NCI-H460 (cell line): ENCODE data around the gene ANKMY1. TPM values are rescaled to one million over a fixed set of nuclear protein-coding genes. Genes with fewer than 3 reads are reported as not detected.
"Not testable (repeated sequence)": the region's sequence is repeated elsewhere in the genome, so short reads cannot be mapped to it uniquely, and the experiment has no call there.

ENCODE experiments used
- DNase-seq: peaks from one replicate; pipeline ENCODE4 v3.0.0-alpha.2; 2016; ENCODE audit warnings: low read depth; ENCODE audit errors: extremely low read depth
- total RNA-seq: library from RNA; depleted of rRNA; stranded (reverse); fragments of >200 nt; shearing (Covaris generic); gene quantifications from 2 replicates; pipeline ENCODE4 v1.2.3, GENCODE V29; 2014

ANKMY1 gene
- total RNA-seq, 1 experiment from 2014 or later = 12.6 TPM

GRCh38 chr2:240569523-240569997 lies 11.8 kb upstream of the ANKMY1 start:
- no peak for DNase-seq

GRCh38 chr2:240568678-240569522 lies 11.1 kb upstream of the ANKMY1 start:
- peak; percentile 56 for DNase-seq

DNA sequence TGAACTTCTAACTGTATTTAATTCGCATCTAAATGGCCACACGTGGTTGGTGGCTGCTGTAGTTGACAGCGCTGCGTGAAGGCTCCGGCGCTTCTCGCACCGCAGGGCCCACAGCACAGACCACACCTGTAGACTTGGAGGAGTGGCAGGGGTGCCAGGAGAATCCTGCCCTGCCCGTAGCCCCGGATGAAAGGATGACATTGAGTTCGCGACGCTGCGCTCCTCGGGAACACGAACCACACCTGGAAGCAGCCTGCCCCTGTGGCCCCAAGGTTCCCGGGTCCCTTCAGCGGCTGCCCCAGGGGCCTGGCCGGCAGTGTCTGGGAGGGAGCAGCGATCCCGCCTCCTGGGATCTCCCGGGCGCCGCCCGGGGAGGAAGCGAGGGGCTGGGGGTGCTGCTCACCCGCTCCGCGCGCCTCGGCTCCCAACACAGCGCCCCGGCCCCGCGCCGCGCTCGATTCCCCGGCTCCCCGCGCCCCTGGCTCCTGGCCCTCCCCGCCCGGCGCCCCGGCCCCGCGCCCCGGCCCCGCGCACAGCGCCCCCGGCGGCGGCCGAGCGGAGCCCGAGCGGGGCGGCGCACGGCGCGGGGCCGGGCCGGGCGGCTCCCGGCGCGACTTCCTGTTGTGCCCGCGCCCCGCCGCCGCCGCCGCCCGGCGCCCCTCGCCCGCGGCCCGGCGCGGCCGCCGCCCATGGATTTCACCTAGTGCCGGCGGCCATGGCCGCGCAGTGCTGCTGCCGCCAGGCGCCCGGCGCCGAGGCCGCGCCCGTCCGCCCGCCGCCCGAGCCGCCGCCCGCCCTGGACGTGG lies 10.3 kb upstream of the ANKMY1 start, which contains the start of gene RNPEPL1:
RNPEPL1 (plus strand) TSS at position 613 of the 806 bp plus-strand sequence; CDS start at position 716, 103 bp downstream.
- DNase-seq = peak; percentile 44

DNA sequence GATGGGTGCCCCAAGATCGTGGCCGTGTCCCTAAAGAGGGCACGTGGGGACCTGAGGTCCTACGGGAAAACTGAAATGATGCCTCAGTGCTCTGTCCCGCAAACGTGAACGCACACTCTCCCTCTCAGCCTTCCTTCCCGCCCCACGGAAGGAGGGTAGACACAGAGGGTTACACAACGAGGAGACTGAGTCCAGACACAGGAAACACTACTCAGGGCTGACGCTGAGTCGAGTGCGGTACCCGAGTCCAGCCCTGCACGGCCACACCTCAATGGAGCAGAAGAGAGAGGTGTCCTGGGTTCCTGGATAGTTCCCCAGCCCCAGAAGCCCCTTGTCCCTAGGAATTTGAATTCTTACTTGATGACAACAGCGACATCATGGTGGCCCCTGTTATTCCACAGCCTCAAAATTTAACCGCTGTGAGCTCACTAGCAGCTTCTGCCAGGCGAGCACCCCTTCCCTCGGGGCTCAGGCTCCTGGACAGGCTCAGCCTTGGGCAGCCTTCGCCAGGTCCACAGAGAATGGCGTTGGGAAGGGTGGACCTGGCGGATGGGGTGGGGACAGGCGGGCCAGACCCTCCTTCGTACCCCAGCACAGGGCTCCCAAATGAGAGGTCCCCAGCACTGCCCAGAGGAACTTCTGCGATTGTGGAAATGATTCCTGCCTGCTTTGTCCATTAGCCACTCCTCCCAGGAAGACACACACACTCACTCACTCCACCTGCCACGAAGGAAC lies 9.5 kb upstream of the ANKMY1 start:
- DNase-seq = no peak

- DNase-seq = peak; percentile 90
Observed at GRCh38 chr2:240566203-240567136, 8.7 kb upstream of the ANKMY1 start.

GRCh38 chr2:240565333-240566202 lies 7.8 kb upstream of the ANKMY1 start:
- peak; percentile 87 for DNase-seq

GRCh38 chr2:240564561-240565332 lies 7.0 kb upstream of the ANKMY1 start:
- peak; percentile 47 for DNase-seq

GRCh38 chr2:240563951-240564560 lies 6.3 kb upstream of the ANKMY1 start:
- DNase-seq = no peak

DNA sequence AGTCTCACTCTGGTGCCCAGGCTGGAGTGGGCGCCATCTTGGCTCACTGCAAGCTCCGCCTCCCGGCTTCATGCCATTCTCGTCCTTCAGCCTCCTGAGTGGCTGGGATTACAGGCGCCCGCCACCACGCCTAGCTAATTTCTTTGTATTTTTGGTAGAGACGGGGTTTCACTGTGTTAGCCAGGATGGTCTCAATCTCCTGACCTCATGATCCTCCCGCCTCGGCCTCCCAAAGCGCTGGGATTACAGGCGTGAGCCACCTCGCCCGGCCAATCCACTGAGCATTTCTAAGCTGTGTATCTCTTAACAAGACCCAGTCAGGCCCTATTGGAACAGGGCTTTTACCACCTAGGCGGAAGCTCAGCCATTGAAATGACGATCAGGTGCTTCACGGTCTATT lies 5.4 kb upstream of the ANKMY1 start:
- DNase-seq = not testable (repeated sequence)

DNA sequence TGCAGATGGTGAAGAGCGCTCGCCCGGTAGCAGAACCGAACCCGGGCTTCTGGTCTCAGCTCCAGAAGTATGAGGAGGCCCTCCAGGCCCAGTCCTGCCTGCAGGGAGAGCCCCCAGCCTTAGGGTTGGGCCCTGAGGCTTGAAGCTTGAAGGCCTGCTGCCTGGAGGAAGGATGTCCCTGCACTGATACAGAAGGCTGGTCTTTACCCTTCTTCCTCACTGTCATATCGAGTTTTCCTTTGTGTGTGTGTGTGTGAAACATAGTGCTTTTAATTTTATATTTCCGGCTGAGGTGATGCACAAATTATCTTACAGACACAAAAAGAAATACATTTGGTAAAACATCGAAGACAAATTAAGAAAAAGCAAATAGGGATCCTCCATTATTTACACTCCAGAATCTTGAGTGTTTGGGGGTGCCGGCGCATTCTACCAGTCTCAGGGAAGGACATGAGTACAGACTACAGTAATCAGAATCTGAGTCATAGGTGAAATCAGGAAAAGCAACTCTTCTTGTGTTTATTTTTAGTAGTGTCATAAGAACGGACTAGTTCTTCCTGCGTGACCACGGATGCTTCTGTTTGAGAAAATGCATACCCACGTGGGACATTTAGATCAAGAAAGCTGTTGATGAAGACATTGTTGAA lies 3.7 kb upstream of the ANKMY1 start:
- peak; percentile 63 for DNase-seq

DNA sequence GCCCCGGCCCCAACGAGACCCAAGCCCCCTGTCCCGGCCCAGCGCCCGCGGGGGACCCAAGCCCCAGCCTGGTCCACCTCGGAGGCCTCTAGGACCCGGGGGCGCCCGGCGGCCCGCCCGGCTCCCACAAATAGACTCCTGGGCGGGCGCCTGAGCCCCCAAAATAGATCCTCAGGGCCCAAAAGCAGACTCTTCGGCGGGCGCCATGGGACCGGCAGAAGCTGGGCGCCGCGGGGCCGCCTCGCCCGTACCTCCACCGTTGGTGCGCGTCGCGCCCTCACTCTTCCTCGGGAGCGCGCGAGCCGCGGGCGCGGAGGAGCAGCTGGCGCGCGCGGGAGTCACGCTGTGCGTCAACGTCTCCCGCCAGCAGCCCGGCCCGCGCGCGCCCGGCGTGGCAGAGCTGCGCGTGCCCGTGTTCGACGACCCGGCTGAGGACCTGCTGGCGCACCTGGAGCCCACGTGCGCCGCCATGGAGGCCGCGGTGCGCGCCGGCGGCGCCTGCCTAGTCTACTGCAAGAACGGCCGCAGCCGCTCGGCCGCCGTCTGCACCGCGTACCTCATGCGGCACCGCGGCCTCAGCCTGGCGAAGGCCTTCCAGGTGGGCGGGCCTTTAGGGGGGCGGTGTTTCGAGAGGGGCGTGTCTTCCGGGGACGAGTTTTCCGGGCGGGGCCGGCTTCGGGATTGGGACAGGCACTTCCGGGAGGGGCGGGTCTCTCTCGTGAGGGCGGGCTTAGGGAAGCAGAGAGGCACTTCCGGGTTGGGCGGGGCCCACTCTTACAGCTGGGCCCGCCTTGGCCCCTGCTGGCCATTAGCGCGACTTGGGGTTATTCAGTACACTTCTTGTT lies 2.9 kb upstream of the ANKMY1 start:
- DNase-seq = peak; percentile 98

DNA sequence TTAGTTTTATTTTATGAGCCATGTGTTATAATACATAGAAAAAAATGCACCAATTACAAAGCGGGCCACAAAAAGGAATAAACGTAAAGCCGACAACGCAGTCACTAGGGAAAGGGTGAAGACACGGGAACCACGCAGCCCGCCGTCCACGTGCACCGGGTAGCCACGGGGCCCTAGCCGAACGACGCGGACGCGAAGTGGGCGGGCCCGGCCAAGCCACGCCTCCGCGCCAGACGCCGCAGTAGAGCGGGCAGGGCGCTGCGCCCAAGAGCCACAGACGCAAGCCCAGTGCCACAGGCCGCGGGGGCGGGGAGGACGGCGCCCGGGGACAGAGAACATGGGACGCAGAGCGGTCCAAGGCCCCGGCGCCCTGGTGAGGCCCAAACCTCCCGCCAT lies 2.3 kb upstream of the ANKMY1 start, which contains the start of gene DUSP28:
DUSP28 (plus strand) TSS at position 274 of the 396 bp plus-strand sequence. CDS start 328 bp downstream, outside the sequence.
- DNase-seq = peak; percentile 88

DNA sequence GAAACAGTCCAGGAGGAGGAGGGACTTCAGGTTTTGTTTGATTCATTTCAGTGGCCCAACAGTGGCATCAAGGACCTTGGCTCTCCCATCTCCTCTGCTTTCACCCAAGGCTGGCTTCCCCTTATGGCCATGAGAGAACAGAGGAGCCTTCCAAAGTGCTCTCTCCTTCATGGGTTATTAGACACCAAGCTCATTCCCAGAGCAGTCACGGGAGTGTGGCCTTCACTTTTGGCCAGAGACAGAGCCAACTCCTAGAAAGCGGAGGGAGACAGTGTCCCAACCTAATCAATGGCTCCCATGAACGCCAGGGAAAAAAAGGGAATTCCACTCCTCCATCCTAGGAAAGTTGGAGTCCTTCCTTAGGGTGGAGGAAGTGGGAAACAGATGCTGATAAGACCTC lies 1.5 kb upstream of the ANKMY1 start:
- DNase-seq = no peak

DNA sequence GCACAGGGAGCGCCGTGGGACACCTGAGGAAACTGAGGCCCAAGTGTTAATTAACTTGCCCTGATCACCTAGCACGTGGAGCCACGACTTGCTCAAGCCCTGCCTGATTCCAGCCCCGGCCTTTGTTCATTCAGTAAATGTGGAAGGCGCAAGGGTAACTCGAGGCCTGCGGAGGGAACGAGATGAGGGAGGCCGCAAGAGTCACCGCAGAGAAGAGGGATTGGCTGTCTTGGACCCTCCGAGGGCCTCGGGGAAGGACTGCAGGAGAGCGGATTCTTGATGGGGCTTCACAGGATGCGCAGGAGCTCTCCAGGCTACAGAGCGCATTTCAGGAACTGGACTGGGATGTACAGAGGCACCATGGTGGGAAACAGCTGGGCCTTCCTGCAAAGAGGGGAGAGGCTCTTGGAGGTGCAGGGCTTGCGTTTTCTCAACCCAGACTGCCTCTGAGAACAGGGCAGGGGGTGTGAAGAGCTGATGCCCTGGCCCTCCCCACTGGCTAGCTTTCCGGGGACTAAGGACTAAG lies 511 bp upstream of the ANKMY1 start:
- no peak for DNase-seq

DNA sequence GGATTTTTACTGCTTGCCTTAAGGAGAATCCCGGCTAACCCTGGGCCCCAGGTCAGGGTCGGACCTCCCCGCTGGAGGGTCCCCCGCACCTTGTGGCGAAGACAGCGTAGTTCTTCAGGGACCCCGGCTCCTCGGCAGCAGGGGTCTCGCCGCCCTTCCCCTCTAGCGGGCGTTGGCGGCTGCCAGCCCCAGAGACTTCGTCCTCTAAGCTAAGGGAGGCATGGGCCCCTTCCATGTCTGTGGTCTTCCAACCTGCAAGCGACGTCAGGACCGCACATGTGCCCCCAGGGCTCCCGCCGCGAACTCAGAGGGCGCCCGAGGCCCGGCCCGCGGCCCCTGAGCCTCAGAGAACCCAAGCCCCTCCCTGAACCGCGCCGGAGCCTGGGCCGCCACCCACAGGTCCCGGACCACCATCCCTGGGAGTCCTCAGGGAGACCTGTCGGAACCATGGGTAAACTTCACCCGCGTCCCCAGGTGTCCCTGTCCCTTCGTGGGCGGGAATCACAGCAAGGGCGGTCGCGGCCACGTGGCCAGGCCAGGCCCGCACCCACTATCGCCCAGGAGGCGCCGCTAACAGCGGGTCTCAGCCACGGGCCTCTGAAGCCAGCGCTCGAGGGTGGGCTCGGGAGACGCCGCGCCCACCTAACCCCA lies 562 bp downstream of the ANKMY1 start:
- no peak for DNase-seq
